Stimulated activated CD8-positive, alpha-beta memory T cell treated with anti-CD3 and anti-CD28 coated beads, Interleukin-4, amount 100 ng/mL, for 4 hours (primary cell): ENCODE data around the gene FCHSD2.

Experiments
- DNase-seq, 2 donors: peaks; one replicate each; pipeline ENCODE4 v3.0.0-alpha.2; 2020; ENCODE audit warnings: low read depth in 2 of 2, low spot score in 1 of 2

FCHSD2 gene

GRCh38 chr11:73142128-73142377 lies at the start of gene FCHSD2:
Gene FCHSD2, minus strand, starts transcription at chr11:73142318. Its CDS starts 441 bp downstream, at chr11:73141877.
- DNase-seq, result no peak

DNA sequence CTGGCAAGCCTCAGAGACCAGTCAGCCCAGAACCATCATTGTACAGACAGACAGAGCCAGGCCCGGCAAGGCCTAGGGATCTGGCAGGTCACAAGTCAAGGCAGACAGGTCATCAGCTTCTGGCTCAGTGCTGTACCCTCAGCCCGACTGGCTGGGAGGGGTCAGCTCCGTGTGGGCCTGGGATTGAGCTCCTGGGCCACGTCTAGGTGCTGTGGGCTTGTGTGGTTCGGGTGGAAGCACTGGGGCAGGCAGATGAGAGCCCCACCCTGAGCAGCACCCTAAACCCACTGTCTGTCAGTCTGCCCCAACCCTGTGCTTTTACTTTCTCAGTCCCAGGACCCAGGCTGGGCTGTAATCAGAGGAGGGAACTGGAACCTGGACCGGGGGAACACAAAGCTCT lies 49.0 kb upstream of the FCHSD2 start:
- DNase-seq, result no peak

- no peak for DNase-seq
These were observed 48.4 kb upstream of the FCHSD2 start for GRCh38 chr11:73190557-73190885.

DNA sequence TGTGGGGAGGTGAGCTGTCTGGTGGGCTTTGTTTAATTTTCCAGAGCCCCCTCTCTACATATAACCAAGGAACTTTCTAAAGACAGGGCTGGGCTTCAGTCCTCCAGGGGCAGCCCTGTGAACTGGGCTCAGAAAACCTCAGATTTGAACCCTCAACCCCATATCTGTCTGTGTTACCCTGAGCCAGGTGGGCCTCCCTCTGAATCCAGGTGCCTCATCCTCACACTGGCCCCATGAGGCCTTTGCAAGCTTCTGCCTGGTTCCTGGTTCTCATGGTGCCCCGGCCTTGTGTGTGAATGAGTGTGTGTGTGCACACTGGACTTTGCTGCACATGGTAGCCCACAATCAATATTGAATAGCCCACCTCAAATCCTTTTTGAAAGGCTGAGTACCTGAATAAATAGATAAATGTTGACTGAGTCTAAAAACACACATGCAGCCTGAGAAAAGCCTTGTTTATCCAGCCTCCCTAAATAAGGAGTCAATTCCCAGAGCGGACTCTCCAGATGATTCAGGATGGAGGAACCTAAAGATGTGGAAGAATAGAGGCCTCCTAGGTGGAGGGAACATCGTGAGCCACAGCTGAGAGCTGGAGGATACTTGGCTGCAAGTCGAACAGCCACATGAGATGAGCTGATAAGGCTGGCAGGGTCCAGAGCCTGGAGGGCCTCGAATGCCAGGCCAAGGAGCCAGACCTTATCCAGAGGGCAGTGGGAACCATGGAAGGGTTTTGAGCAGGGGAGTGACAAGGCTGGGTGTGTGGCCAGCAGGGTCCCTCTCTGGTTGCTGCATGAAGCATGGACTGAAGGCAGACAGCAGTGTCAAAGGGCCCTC lies 47.8 kb upstream of the FCHSD2 start:
- no peak for DNase-seq

DNA sequence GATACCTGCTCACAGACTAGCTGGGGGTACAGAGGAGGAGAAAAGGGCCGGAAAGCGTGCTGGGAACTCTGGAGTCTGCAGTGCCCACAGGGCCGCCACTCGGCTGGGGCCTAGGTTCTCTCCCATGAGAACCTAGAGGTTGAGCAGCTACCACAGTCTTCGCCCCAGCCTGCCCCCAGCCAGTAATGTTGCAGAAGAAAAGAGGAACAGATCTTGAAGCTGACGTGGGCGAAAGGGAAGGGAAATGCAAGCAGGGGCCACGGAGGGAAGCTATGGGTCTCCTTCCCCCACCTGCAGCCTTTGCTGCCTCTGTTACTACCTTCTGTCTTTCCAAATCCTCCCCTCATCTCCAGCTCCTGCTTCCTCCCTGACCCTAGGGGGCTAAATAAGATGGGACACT lies 47.2 kb upstream of the FCHSD2 start:
- no peak for DNase-seq

DNA sequence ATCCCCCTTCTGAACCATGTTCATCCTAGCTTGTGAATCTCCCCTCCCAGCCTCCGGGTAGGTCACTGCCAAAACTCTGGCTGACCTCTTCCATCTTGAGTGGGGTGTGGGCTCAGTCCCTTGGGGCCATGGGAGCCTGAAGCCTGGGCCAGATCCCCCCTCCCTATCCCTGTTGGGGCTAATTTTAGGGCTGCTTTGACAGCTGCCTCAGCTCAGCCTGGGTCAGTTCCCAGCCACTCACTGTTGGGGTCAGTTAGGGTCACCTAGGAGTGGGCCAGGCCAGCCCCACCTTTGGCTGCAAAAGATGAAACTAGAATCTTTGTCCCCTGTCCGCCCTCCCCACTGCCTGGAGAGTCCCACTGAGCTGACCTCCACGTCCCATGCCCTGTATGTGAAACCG lies 46.2 kb upstream of the FCHSD2 start:
- DNase-seq, result no peak

DNA sequence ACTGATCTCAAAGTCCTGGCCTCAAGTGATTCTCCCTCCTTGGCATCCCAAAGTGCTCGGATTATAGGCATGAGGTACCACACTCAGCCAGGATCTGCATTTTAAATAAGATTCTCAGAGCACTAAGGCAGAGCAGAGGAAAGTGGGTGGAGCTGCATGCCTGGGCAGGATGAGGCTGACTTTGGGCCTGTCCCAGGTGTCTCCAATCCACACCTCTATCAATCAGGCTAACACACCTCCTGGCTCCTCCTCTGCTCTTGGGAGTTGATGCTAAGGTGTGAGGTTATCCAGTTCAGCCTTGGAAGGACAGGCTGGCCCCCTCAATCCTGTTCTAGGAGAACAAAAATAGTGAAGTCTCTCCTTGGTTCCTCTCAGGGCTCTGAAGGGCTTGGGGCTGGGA lies 45.7 kb upstream of the FCHSD2 start:
- DNase-seq, result no peak

DNA sequence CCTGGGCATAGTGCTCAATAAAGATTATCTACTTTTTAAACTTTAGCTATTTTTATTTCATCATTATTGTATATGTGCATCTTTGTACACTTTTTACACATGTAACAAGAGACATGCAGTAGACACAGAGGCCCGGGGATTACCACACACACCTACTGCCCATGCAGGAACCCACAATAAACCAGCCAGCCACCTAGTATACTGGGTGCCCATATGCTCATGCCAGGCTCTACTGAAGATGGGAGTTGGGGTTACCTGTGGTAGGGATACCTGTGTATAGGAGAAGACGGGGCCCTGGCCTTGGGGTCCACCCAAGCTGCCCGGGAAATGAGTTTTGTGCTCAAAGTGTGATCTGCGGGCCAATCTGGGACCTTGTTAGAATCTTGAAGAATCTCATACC lies 44.8 kb upstream of the FCHSD2 start:
- DNase-seq, result no peak

GRCh38 chr11:73186294-73186850 lies 44.3 kb upstream of the FCHSD2 start:
- no peak for DNase-seq

DNA sequence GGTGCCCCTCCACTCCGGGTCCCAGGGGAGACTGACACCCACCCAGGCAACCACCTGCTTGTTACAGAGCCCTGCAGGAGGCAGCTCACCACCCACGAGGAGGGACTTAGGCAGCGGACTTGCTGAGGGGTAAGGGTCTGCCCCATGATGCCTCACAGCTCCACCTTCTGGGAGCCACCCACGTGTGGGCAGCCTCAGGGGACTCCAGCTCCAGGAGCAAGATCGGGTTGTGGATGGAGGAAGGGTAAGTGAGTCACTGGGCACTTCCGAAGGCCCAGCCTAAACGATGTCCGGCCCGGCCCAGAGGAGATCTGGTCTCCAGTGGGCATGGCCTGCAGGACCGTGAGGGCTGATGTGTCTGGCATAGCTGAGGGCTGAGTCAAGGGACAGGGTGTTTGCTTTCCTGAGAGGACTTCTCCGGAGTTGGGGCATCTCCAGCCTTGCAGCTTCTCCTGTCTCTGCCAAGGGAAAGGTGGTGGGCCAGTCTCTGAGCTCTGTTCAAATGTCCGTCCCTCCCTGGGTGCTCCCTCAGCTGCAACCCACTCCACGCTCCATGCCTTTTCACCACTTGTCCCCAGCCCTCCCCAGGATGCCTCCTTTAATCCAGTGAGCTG lies 43.7 kb upstream of the FCHSD2 start:
- DNase-seq, result no peak

DNA sequence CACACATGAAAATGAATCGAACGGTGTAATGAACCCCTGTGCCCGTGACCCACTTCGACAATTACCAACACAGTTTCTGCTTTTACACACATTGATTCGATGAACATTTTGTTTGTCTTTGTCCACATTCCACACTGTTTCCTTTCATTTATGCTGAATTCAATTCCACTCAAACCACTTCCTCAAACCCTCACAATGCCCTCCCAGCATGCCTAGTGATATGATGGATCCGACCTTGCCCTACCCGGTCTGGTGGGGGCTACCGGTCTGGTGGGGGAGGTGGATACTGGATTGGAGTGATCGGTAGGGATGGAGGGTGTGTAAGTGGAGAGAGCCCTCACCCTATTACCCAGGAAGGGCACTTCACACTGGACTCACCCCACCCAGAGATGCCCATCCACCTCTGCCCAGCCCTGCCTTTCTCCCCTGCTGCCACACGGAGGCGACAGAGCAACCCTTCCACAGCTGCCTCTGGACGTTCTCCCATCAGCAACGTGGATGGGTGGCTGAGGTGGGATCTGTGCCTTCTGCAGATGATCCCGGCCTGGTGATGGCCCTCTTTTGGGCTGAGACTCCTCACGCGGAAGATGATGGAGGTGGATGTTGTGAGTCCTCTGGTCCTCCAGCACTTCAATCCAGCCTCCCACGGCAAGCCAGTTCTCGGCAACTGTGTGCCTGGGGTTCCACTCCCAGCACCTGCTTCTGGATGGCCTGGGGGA lies 43.0 kb upstream of the FCHSD2 start:
- DNase-seq, result no peak

DNA sequence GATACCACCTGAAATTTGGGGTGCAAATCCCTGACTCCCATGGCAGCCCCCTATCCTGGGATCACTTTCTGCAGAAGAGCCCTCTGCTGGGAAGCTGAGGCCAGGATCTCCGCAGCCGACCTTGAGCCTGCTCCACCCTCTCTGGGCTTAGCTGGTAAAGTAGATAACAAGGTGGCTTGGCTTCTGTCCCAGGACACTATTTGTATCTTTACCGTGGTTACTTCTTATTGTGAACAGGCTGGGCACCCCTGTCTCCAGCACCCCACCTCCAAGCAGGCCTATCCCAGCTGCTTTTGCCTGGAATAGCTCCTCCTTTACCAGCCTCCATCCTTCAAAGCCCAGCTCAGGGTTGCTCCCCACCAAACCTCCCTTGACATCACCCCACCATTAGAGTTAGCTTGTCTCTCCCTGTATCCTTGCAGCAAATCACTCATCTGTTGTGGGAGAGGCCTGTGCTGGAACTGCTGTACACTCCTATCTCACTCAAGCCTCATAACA lies 40.8 kb upstream of the FCHSD2 start:
- DNase-seq, result no peak

- DNase-seq, result no peak
These were observed 36.6 kb upstream of the FCHSD2 start for GRCh38 chr11:73178681-73179080.

- DNase-seq, result peak; percentile 56 to 64
These were observed 35.8 kb upstream of the FCHSD2 start for GRCh38 chr11:73177778-73178539.

GRCh38 chr11:73177380-73177777 lies 35.3 kb upstream of the FCHSD2 start:
- no peak for DNase-seq

DNA sequence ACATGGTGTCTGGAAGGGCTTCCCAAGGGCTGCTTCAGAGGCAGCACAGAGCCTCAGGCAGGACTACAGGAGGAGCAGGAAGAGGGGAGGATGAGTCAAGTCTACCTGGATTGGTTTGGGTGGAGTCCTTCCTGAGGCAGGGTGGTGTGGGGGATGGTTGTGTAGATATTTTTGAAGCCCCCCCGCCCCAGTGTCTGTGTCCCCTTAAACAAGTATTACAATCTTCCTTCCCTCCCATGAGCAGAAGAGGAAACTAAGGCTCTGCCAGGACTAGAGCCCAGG lies 34.7 kb upstream of the FCHSD2 start:
- DNase-seq, result no peak

DNA sequence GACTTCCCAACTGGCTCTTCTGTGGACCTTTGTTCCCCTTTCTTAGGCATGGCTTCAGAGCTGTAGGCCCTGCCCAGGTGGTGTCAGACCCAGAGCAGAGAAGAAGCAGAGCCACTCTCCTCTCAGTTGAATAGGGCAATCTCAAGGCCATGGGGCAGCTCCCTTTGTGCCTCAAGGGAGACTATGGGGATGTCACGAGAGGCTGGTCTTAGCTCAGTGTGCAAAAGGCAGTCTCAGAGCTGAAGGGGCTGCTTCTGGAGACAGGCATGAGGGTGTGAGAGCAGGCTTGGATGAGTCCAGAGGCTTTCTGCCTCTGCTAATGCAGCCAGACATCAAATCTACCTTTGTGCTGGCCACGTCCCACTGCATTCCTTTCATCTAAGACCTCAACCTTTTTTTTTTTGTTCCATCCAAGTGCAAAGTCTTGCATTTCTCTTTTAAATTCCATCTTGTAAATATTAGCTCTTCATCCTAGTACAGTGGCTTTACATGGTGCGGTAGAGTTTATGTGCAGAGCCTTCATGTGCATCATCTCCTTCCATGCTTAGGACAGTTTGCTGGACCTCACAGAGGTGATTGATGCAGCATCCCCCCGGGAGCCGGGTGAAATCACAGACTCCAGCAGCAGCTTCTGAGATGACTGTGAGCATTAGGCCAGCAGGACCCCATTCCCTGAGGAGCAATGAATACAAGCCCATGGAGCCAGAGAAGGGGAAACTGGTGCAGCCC lies 34.2 kb upstream of the FCHSD2 start:
- no peak for DNase-seq

GRCh38 chr11:73175551-73176144 lies 33.5 kb upstream of the FCHSD2 start:
- no peak for DNase-seq

GRCh38 chr11:73174495-73174791 lies 32.3 kb upstream of the FCHSD2 start:
- no peak for DNase-seq

DNA sequence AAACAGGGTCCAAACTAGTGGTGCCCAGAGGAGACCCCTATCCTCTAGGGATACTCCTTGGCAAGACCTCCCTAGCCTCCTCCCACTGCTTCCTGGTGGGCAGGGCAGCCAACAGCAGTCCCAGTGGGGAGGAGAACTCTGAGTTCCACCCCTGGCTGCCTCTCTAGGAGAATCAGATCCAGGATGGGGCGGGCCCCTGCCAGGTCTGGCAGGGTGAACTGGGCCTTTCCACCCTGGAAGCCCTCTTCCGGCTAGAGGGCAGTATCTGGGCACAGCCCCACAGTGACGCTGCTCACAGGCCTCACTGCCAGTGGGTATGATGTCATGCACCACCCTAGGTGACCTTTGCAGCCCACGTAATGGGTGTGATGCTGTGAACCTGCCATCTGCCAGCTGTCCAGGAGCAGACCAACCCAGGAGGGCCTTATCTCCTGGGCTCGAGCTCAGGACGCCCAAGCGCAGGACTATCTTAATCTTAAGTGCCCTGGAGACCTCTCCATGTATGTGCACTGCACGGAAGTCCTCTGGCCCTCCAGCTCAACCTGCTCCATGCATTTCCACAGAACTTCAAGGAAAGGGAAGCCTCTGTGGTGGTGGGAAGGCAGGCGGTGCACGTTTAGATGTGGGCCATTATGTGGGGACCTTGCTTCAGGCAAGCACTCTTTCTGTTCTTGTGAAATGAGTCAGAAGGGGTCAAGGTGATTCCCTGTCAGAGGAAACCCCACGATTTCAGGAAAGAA lies 31.8 kb upstream of the FCHSD2 start:
- no peak for DNase-seq
